PC-3 (cell line): ENCODE measurements around the gene STARD6. TPM values are rescaled to one million over a fixed set of nuclear protein-coding genes. Genes with fewer than 3 reads are reported as not detected.
A peak's percentile ranks its signal among the peaks of the same experiment; 100 is the strongest.

Source experiments
- ATAC-seq: fragments of 200-7000 bp; cut with Tn5 transposase; 2 replicates; pipeline ENCODE4 v1.9.1; 2020; ENCODE audit warnings: mild to moderate bottlenecking, moderate library complexity
- BruUV-seq: library from RNA; stranded (reverse); fragments of 400-500 nt; replicated peaks from 2 replicates; lab custom pipeline; 2021; lab: Mats Ljungman, UMichigan
- CTCF ChIA-PET: fragments of 300-600 bp; sonication (Branson Sonifier 250); formaldehyde crosslinking; loops from one replicate; lab custom pipeline; 2022; ENCODE audit warnings: antibody characterized with exemption; lab: Charles Lee
- POLR2A ChIA-PET: fragments of 300-600 bp; sonication (Branson Sonifier 250); formaldehyde crosslinking; loops from one replicate; lab custom pipeline; 2022; ENCODE audit warnings: antibody characterized with exemption; ENCODE audit not compliant: unreplicated experiment; lab: Charles Lee
- DNase-seq: peaks from one replicate; pipeline ENCODE4 v3.0.0-alpha.2; 2015
- H2AFZ ChIP-seq: fragments of 300-600 bp; sonication (generic); 2 replicates; pipeline ENCODE4 v1.6.0; 2016; ENCODE audit warnings: antibody characterized with exemption, low read length
- H3F3A ChIP-seq: fragments of 300-600 bp; sonication (generic); one replicate; pipeline ENCODE4 v1.6.0; 2017; ENCODE audit warnings: antibody characterized with exemption, low read length, control low read depth, mild to moderate bottlenecking; ENCODE audit not compliant: unreplicated experiment
- H3K27ac ChIP-seq: fragments of 300-600 bp; sonication (generic); 2 replicates; pipeline ENCODE4 v1.5.1; 2016; ENCODE audit warnings: mild to moderate bottlenecking, low read length
- H3K27me3 ChIP-seq: fragments of 300-600 bp; sonication (generic); 2 replicates; pipeline ENCODE4 v1.6.1; 2016; ENCODE audit warnings: low read length, mixed read lengths
- H3K36me3 ChIP-seq: fragments of 300-600 bp; sonication (generic); 2 replicates; pipeline ENCODE4 v1.6.1; 2016; ENCODE audit warnings: low read depth, mixed run types, low read length, mixed read lengths
- H3K4me1 ChIP-seq: fragments of 300-600 bp; sonication (generic); 2 replicates; pipeline ENCODE4 v1.5.1; 2016; ENCODE audit warnings: low read length; ENCODE audit not compliant: insufficient read depth
- H3K4me2 ChIP-seq: fragments of 300-600 bp; sonication (generic); 2 replicates; pipeline ENCODE4 v1.6.0; 2016; ENCODE audit warnings: low read length
- H3K4me3 ChIP-seq: fragments of 300-600 bp; sonication (generic); 2 replicates; pipeline ENCODE4 v1.5.1; 2016; ENCODE audit warnings: mild to moderate bottlenecking, low read length, mixed read lengths
- H3K79me2 ChIP-seq: fragments of 300-600 bp; sonication (generic); 2 replicates; pipeline ENCODE4 v1.6.1; 2017; ENCODE audit warnings: low read length, mixed read lengths
- H3K9ac ChIP-seq: fragments of 300-600 bp; sonication (generic); 2 replicates; pipeline ENCODE4 v1.6.0; 2016; ENCODE audit warnings: mild to moderate bottlenecking, low read length
- H3K9me2 ChIP-seq: fragments of 300-600 bp; sonication (generic); replicated peaks from 2 replicates; pipeline ENCODE4 v1.6.1; 2016; ENCODE audit warnings: mixed run types, low read length, mixed read lengths
- H3K9me3 ChIP-seq: fragments of 300-600 bp; sonication (generic); 2 replicates; pipeline ENCODE4 v1.6.1; 2016; ENCODE audit warnings: low read length, mixed read lengths
- H4K20me1 ChIP-seq: fragments of 300-600 bp; sonication (generic); 2 replicates; pipeline ENCODE4 v1.6.1; 2016; ENCODE audit warnings: low read length, mixed read lengths
- CTCF ChIP-seq: fragments of 300-600 bp; sonication (generic); conservative IDR thresholded peaks from 2 replicates; pipeline ENCODE4 v1.5.1; 2017; ENCODE audit warnings: antibody characterized with exemption, low read depth, mild to moderate bottlenecking, low read length
- EZH2 ChIP-seq: fragments of 300-600 bp; sonication (generic); IDR thresholded peaks from one replicate; pipeline ENCODE4 v1.6.1; 2017; ENCODE audit warnings: antibody characterized with exemption, mild to moderate bottlenecking, low read length; ENCODE audit not compliant: unreplicated experiment
- EZH2phosphoT487 ChIP-seq: fragments of 300-600 bp; sonication (generic); IDR thresholded peaks from 2 replicates; pipeline ENCODE4 v1.6.1; 2018; ENCODE audit warnings: mild to moderate bottlenecking, antibody characterized with exemption, low read length, borderline replicate concordance
- intact Hi-C: fragments of 100-400 bp; cut with micrococcal nuclease; formaldehyde crosslinking; loops from 2 replicates; pipeline ENCODE4 v1.9.0; 2023
- total RNA-seq: library from RNA; depleted of rRNA; stranded (reverse); fragments of >200 nt; gene quantifications from 2 replicates; pipeline ENCODE4 v1.2.3, GENCODE V29; 2014

The STARD6 gene
- total RNA-seq, 1 experiment from 2014 or later, result not detected

- ChIA-PET CTCF (no interaction called here), POLR2A (no interaction called here)
- H3K9ac ChIP-seq, result peak overlapping the region; percentile 84
- no peaks in the 10 kb centered on the region for H3K9me2 ChIP-seq
- no peaks in the 10 kb centered on the region for H3F3A ChIP-seq
- H3K9me3 ChIP-seq, result no peaks in the 10 kb centered on the region
- BruUV-seq, result no TSS peak
- no peaks in the 10 kb centered on the region for H4K20me1 ChIP-seq
- no peak for ATAC-seq
- no peak overlapping the region for H3K27ac ChIP-seq
- H2AFZ ChIP-seq, result peak overlapping the region; percentile 99
- no peak for DNase-seq
- peaks cover 18% of the 10 kb centered on the region for H3K4me1 ChIP-seq
- intact Hi-C loops, result loop anchor here (5.0 to 10.0 kb wide), 2 partner anchors 33 to 134 kb away; partner anchors contain the start of gene MBD2
- no peaks in the 10 kb centered on the region for H3K27me3 ChIP-seq
- peak overlapping the region; percentile 92 for H3K4me2 ChIP-seq
- peak overlapping the region; percentile 96 for H3K4me3 ChIP-seq
- peaks cover 20% of the 10 kb centered on the region for H3K79me2 ChIP-seq
- TF ChIP-seq EZH2phosphoT487 (no peak), CTCF (no peak), EZH2 (no peak)
- peaks cover 4% of the 10 kb centered on the region; the same call in 1 of the 2 replicates for H3K36me3 ChIP-seq
These were observed 1.6 kb upstream of the STARD6 start for GRCh38 chr18:54359233-54359632.

- Histone ChIP-seq H3F3A (no peaks in the 10 kb centered on the region), H3K4me3 (peak overlapping the region; percentile 96), H3K36me3 (peaks cover 4% of the 10 kb centered on the region; the same call in 1 of the 2 replicates), H3K4me1 (peaks cover 18% of the 10 kb centered on the region), H2AFZ (peak overlapping the region; percentile 99), H4K20me1 (no peaks in the 10 kb centered on the region), H3K27ac (no peak overlapping the region), H3K9ac (peak overlapping the region; percentile 84), H3K79me2 (peaks cover 20% of the 10 kb centered on the region), H3K9me3 (no peaks in the 10 kb centered on the region), H3K4me2 (peak overlapping the region; percentile 92), H3K27me3 (no peaks in the 10 kb centered on the region), H3K9me2 (no peaks in the 10 kb centered on the region)
- POLR2A ChIA-PET, result no interaction called here
- DNase-seq, result peak; percentile 23
- CTCF ChIA-PET, result interaction anchor here (1.1 kb wide), 1 partner anchor 42 kb away, joined by 4 read pairs; no protein-coding TSS in a partner anchor
- peak; percentile 35 for ATAC-seq
- intact Hi-C loops, result loop anchor here (5.0 to 10.0 kb wide), 2 partner anchors 34 to 134 kb away; partner anchors contain the start of gene MBD2
- BruUV-seq, result TSS peak; percentile 37
- TF ChIP-seq EZH2 (no peak), EZH2phosphoT487 (no peak), CTCF (no peak)
These were observed 910 bp upstream of the STARD6 start for GRCh38 chr18:54358495-54359040.
